ENCODE data around the gene TNFRSF18.

The TNFRSF18 gene

DNA sequence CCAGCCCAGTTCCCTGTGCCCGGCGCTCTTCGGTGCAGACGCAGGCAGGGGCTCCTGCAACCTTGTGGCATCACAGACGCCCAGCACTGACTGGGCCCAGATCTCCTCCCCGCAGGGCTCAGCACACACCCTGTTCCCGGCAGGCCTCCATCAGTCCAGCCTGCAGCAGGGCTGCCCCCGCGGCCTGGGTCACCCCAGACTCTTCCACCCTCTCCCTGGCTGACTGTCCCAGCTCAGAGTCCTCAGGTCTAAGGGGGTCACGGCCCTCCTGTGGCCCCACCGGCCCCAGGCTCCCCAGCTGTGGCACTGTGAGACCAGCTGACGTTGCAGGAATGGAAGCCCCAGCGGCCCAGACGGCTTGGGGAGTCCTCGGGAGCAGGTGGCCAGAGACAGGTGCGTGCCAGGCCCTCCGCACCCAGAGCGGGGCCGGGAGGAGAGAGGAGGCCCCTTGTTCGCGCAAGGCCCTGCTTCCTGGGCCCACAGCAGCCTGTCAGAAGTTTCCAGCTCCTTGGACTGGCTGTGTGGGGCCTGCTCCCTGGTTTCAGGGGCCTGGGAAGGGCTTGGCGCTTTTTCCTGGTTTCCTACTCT lies 29.9 kb upstream of the TNFRSF18 start:
- H3K27me3 Mint-ChIP-seq (ENCODE audit: low read depth), result no peaks in the 10 kb centered on the region
- peaks cover 3% of the 10 kb centered on the region for H3K4me1 Mint-ChIP-seq (ENCODE audit: low read depth)
- no peaks in the 10 kb centered on the region for H3K9me3 Mint-ChIP-seq
- DNase-seq (ENCODE audit: low spot score), result no peak
- H3K36me3 Mint-ChIP-seq (ENCODE audit: low read depth), result peaks cover 14% of the 10 kb centered on the region
- no peak overlapping the region for H3K27ac Mint-ChIP-seq
- H3K4me3 Mint-ChIP-seq, result no peak overlapping the region

DNA sequence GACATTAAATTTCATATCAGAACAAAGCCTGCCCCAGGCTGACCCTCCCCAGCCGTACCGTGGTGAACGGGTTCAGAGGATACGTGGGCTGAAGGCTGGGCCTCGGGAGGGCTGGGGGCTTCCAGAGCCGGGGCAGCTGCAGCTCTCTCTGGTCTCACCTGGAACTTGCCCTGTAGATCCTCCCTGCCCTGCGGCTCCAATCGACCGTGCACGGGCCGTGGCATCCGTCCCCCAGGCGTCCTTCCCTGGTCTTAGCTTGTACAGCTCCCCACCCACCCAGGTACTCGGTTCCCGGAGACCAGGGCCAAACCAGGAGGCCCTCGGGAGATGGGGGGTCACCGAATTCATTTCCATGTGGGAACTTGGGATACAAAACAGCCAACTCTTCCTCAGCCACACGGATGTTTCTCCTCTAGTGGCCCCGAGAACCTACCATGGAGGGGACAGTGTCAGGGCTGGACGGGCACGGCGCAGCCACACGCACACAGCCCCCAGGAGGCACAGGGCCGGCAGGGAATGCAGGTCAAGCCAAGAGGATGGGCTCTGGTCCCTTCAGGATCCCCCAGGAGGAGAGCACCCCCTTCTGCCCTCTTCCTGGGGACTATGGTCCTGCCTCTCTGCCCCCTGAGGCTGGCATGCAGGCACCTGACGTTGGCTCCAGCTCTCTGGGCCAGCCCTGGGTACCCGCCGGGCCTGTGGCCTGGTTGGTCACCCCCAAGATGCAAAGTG lies 28.8 kb upstream of the TNFRSF18 start:
- DNase-seq (ENCODE audit: low spot score), result no peak
- H3K27ac Mint-ChIP-seq, result no peak overlapping the region
- peaks cover 7% of the 10 kb centered on the region for H3K4me1 Mint-ChIP-seq (ENCODE audit: low read depth)
- no peaks in the 10 kb centered on the region for H3K27me3 Mint-ChIP-seq (ENCODE audit: low read depth)
- H3K36me3 Mint-ChIP-seq (ENCODE audit: low read depth), result peaks cover 21% of the 10 kb centered on the region
- no peak overlapping the region for H3K4me3 Mint-ChIP-seq
- no peaks in the 10 kb centered on the region for H3K9me3 Mint-ChIP-seq

DNA sequence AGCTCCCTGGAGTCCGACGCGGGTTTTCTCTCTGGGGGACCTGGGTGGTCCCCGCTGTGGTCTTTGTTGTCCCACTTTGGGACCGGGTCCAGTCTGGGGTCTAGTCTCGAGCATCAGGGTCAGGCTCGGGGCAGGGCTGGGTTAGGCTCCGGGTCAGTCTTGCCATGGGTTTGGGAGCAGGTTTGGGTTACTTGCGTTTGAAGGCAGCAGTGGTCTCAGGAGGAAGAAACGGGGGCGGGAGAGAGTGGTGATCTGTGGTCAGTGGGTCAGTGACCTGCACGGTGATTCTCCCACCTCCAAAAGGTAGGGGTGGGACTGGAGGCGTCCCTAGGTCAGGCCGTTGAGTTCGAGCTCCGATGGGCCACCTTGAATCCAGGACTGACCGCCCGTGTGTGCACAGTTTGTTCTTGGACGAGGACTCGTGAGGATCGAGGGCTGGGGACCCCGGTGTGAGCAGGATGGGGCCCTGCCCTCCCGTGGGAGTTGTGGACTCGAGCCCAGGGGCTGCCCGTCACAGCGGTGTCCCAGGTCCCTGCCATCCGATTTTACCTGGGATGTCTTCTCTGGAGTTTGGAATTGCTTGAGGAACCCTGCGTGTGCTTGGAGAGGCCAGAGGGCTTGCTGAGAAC lies 27.9 kb upstream of the TNFRSF18 start:
- no peak for DNase-seq (ENCODE audit: low spot score)
- peaks cover 27% of the 10 kb centered on the region for H3K36me3 Mint-ChIP-seq (ENCODE audit: low read depth)
- no peaks in the 10 kb centered on the region for H3K27me3 Mint-ChIP-seq (ENCODE audit: low read depth)
- H3K4me3 Mint-ChIP-seq, result peak overlapping the region; percentile 86
- peak overlapping the region; percentile 15 for H3K27ac Mint-ChIP-seq
- H3K4me1 Mint-ChIP-seq (ENCODE audit: low read depth), result peaks cover 12% of the 10 kb centered on the region
- no peaks in the 10 kb centered on the region for H3K9me3 Mint-ChIP-seq

DNA sequence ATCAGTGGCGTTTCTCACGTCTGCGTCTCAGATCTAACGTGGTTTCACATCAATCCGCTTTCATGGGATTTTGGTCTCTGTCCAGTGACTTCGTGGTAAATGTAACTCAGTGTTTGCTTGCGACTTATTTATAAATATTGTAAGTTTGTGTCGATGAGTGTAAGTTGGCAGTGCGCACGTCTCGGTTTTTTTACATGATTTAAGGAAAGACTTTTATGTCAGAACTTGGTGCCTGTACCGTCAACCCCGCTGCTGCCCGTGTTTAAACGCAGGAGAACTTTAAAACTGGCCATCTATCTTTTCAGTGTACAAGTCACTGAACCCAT lies 27.1 kb upstream of the TNFRSF18 start:
- no peak for DNase-seq (ENCODE audit: low spot score)
- Mint-ChIP-seq H3K27me3 (ENCODE audit: low read depth) (no peaks in the 10 kb centered on the region), H3K9me3 (no peaks in the 10 kb centered on the region), H3K4me1 (ENCODE audit: low read depth) (peaks cover 12% of the 10 kb centered on the region), H3K36me3 (ENCODE audit: low read depth) (peaks cover 31% of the 10 kb centered on the region), H3K4me3 (peak overlapping the region; percentile 86), H3K27ac (peak overlapping the region; percentile 85)

DNA sequence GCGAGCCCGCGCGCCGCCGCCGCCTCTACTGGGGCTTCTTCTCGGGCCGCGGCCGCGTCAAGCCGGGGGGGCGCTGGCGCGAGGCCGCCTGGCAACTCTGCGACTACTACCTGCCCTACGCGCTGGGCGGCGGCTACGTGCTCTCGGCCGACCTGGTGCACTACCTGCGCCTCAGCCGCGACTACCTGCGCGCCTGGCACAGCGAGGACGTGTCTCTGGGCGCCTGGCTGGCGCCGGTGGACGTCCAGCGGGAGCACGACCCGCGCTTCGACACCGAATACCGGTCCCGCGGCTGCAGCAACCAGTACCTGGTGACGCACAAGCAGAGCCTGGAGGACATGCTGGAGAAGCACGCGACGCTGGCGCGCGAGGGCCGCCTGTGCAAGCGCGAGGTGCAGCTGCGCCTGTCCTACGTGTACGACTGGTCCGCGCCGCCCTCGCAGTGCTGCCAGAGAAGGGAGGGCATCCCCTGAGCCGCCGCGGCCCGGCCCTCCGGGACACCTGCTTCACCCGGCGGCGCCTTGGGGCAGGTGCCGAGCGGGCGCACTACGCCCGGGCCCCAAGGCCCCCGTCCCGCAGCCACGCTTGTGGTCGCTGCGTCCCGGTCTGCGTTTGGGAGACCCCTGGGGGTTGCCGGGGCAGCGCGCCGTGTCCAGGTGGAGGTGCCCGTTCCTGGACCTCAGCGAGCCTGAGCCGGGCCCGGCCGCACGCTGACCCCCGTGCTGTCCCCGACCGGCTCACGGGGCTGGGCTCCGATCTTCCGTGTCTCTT lies 26.6 kb upstream of the TNFRSF18 start:
- Mint-ChIP-seq H3K36me3 (ENCODE audit: low read depth) (peaks cover 31% of the 10 kb centered on the region), H3K27ac (peak overlapping the region; percentile 85), H3K9me3 (no peaks in the 10 kb centered on the region)

DNA sequence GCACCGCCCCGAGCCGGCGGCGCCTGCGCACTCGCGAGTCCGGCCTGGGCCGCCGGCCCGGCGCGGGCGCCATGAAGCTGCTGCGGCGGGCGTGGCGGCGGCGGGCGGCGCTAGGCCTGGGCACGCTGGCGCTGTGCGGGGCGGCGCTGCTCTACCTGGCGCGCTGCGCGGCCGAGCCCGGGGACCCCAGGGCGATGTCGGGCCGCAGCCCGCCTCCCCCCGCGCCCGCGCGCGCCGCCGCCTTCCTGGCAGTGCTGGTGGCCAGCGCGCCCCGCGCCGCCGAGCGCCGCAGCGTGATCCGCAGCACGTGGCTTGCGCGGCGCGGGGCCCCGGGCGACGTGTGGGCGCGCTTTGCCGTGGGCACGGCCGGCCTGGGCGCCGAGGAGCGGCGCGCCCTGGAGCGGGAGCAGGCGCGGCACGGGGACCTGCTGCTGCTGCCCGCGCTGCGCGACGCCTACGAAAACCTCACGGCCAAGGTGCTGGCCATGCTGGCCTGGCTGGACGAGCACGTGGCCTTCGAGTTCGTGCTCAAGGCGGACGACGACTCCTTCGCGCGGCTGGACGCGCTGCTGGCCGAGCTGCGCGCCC lies 25.9 kb upstream of the TNFRSF18 start, which contains the start of gene B3GALT6:
Gene B3GALT6 (plus strand): TSS at position 30 of the 588 bp plus-strand sequence. CDS start 42 bp downstream, at position 72.
- no peaks in the 10 kb centered on the region for H3K27me3 Mint-ChIP-seq (ENCODE audit: low read depth)
- no peaks in the 10 kb centered on the region for H3K9me3 Mint-ChIP-seq
- H3K4me1 Mint-ChIP-seq (ENCODE audit: low read depth), result peaks cover 12% of the 10 kb centered on the region
- DNase-seq (ENCODE audit: low spot score), result no peak
- H3K4me3 Mint-ChIP-seq, result peak within 1 kb of the TSS; percentile 96
- H3K36me3 Mint-ChIP-seq (ENCODE audit: low read depth), result peaks cover 31% of the 10 kb centered on the region
- H3K27ac Mint-ChIP-seq, result peak within 1 kb of the TSS; percentile 86

More for the DNA sequence above, 26.6 kb upstream of the TNFRSF18 start:
- H3K4me1 Mint-ChIP-seq (ENCODE audit: low read depth), result peaks cover 12% of the 10 kb centered on the region
- no peak for DNase-seq (ENCODE audit: low spot score)
- H3K4me3 Mint-ChIP-seq, result peak overlapping the region; percentile 86
- no peaks in the 10 kb centered on the region for H3K27me3 Mint-ChIP-seq (ENCODE audit: low read depth)

DNA sequence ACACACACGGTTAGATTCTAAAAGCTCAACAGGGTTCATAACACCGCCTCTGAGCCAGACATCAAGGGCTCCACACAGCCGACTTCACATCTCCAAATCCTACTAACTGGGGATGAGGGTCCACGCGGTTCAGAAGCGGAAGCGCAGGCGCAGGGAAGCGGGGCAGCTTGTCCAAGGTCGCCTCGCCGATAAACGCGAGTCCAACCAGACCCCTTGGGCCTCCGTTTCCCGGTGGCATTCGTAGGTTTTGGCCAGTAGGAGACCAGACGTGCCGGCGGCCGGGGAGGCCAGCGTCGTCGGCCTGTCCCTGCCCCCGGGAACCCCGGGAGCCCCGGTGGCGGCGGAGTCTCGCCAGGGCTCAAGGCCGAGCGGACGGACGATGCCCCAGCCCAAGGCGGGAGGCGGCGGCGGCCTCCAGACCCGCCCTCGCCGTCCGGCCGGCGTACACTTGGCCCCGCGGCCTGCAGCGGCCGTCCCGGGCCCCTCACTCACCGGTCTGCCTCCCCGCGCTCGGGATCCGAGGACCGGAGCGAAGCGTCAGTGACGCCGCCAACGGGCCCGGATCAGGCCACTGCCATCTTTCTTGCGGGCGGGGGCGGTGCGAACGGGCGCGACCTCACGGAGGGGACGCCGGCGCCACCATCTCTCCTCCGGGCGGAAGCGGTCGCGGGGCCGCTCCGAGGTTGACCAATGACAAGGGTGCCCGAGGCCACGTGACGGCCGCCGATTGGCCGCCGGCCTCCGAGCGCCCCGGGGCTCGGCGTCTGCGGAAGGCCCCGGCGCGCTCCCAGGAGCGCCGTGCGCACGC lies 25.2 kb upstream of the TNFRSF18 start, which contains the start of gene SDF4:
Gene SDF4 (minus strand): TSS at position 602 of the 808 bp plus-strand sequence. CDS start 3,229 bp downstream, outside the sequence.
- Mint-ChIP-seq H3K27ac (peak within 1 kb of the TSS; percentile 86), H3K27me3 (ENCODE audit: low read depth) (no peaks in the 10 kb centered on the region), H3K36me3 (ENCODE audit: low read depth) (peaks cover 31% of the 10 kb centered on the region), H3K4me3 (peak within 1 kb of the TSS; percentile 96), H3K9me3 (no peaks in the 10 kb centered on the region), H3K4me1 (ENCODE audit: low read depth) (peaks cover 12% of the 10 kb centered on the region)
- peak; percentile 98 for DNase-seq (ENCODE audit: low spot score)

DNA sequence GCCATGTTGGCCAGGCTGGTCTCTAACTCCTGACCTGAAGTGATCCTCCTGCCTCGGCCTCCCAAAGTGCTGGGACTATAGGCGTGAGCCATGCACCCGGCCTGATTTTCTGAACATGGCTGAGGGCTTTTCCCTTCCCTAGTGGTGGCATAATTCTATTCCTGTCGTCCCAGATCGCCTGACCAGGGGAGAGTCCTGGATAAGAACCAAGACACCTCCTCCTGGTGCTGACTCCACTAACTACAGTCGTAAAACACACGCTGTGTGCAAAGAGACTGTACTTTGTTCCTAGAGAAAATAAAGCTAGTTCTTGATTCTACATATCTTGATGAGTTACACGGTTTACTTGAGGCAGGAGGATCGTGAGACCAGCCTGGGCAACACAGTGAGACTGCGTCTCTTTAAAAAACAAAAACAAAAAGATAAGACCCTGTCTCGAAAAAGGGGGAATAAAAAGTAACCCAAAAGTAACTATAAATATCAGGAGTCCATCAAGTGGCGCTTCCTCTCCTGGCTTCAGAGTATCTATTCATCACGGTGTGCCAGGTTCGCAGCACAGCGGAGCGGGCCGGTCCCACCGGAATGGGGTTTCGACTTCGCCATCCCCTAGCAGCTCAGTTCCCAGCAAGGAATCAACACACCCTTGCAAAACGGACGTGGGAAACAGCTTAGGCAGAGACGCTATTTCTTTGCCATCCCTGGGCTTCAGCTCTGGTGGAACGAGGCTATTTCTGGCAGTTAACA lies 24.4 kb upstream of the TNFRSF18 start:
- peak overlapping the region; percentile 96 for H3K4me3 Mint-ChIP-seq
- H3K36me3 Mint-ChIP-seq (ENCODE audit: low read depth), result peaks cover 36% of the 10 kb centered on the region
- H3K4me1 Mint-ChIP-seq (ENCODE audit: low read depth), result peaks cover 12% of the 10 kb centered on the region
- H3K27ac Mint-ChIP-seq, result peak overlapping the region; percentile 86
- H3K27me3 Mint-ChIP-seq (ENCODE audit: low read depth), result no peaks in the 10 kb centered on the region
- H3K9me3 Mint-ChIP-seq, result no peaks in the 10 kb centered on the region
- no peak for DNase-seq (ENCODE audit: low spot score)

DNA sequence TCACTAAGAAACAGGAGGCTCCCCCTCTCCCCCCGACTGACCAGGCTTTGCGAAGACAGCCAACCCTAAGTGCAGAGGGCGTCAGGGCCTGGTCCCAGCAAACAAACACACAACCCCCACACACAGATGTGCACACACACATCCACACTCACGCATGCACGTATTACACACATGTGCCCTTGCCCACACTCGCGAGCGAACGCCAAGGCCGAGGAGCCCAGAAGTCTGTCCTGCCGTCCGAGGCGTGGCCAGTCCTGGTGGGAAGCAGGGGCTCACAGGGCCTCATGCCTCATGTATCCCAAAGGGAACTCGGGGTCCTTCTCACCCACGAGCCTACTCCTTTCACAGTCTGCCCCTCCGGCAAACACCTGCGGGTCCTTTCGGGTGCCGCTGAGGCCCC lies 23.4 kb upstream of the TNFRSF18 start:
- DNase-seq (ENCODE audit: low spot score), result no peak
- H3K4me3 Mint-ChIP-seq, result peak overlapping the region; percentile 64
- peaks cover 42% of the 10 kb centered on the region for H3K36me3 Mint-ChIP-seq (ENCODE audit: low read depth)
- no peaks in the 10 kb centered on the region for H3K27me3 Mint-ChIP-seq (ENCODE audit: low read depth)
- H3K9me3 Mint-ChIP-seq, result no peaks in the 10 kb centered on the region
- peaks cover 12% of the 10 kb centered on the region for H3K4me1 Mint-ChIP-seq (ENCODE audit: low read depth)
- H3K27ac Mint-ChIP-seq, result no peak overlapping the region

DNA sequence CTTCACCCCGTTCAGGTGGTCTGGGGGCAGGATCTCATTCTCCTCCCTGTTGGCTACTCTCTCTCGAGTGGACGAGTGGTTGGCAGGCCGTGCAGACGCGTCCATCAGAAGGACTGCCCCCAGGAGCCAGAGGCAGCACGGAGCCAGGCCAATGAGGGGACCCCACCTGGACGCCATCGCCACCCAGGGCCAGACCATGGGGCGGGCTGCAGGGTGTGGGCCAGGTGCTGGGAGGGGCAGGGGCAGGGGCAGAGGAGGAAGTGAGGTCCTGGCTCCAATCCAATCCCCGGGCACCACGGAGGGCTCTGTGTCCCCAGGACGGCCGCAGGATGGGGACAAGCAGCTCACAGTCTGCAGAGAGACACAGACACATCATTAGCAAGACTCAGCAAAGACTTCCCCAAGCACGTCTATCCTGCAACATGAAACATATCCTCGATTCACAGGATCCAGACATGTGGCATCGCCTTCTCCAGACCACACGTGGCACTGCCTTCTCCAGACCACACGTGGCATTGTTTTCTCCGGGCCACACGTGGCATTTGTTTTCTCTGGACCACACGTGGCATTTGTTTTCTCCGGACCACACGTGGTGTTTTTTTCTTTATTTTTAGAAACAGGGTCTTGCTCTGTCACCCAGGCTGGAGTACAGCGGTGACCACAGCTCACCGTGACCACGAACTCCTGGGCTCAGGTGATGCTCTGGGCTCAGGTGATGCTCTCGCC lies 22.4 kb upstream of the TNFRSF18 start:
- Mint-ChIP-seq H3K36me3 (ENCODE audit: low read depth) (peaks cover 39% of the 10 kb centered on the region), H3K4me1 (ENCODE audit: low read depth) (peaks cover 12% of the 10 kb centered on the region), H3K27me3 (ENCODE audit: low read depth) (no peaks in the 10 kb centered on the region), H3K27ac (no peak overlapping the region), H3K9me3 (no peaks in the 10 kb centered on the region), H3K4me3 (no peak overlapping the region)
- DNase-seq (ENCODE audit: low spot score), result no peak

DNA sequence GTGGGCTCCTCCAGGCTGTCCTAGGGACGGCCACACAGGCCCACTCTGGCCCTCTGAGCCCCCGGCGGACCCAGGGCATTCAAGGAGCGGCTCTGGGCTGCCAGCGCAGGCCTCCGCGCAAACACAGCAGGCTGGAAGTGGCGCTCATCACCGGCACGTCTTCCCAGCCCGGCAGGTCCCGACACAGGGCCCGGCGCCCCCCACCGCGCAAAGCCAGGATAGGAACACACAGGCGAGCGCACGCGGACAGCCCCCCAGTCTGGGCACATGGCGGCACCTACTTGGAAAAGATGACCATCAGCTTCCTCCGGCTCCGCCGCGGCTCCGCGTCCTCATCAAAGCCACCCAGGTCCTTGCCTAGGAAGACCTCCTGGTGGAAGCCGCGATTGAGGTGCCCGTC lies 21.8 kb upstream of the TNFRSF18 start:
- Mint-ChIP-seq H3K36me3 (ENCODE audit: low read depth) (peaks cover 38% of the 10 kb centered on the region), H3K27ac (no peak overlapping the region), H3K9me3 (no peaks in the 10 kb centered on the region), H3K4me3 (no peak overlapping the region), H3K27me3 (ENCODE audit: low read depth) (no peaks in the 10 kb centered on the region), H3K4me1 (ENCODE audit: low read depth) (peaks cover 9% of the 10 kb centered on the region)
- DNase-seq (ENCODE audit: low spot score), result no peak

DNA sequence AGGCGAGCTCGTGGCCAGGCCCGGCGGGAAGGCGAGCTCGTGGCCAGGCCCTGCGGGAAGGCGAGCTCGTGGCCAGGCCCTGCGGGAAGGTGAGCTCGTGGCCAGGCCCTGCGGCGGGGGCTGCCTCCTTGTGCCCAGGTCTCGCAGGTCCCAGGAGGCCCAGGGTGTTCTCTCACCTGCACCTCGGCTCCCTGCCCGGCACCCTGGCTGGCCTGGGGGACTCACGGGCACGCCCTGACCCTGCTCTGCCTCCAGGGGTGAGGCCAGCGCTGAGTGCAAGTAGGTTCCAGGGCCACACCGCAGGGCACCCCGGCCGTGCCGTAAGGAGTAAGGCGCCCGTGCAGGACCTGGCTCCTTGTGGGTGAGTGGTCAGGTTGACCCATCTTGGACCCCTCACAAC lies 21.0 kb upstream of the TNFRSF18 start:
- peaks cover 9% of the 10 kb centered on the region for H3K4me1 Mint-ChIP-seq (ENCODE audit: low read depth)
- H3K27ac Mint-ChIP-seq, result no peak overlapping the region
- H3K9me3 Mint-ChIP-seq, result no peaks in the 10 kb centered on the region
- no peaks in the 10 kb centered on the region for H3K27me3 Mint-ChIP-seq (ENCODE audit: low read depth)
- peaks cover 46% of the 10 kb centered on the region for H3K36me3 Mint-ChIP-seq (ENCODE audit: low read depth)
- no peak overlapping the region for H3K4me3 Mint-ChIP-seq
- DNase-seq (ENCODE audit: low spot score), result no peak
